DOHH2 (cell line): Measurements from ENCODE around the gene TDRD9.

Source experiments
- CTCF ChIP-seq: fragments of 200-600 bp; sonication (generic); IDR thresholded peaks from one replicate; pipeline ENCODE4 v1.5.1; 2014; ENCODE audit warnings: antibody characterized with exemption, mild to moderate bottlenecking, low read depth, low read length; ENCODE audit not compliant: poor library complexity, severe bottlenecking
- EZH2phosphoT487 ChIP-seq: fragments of 200-600 bp; sonication (generic); IDR thresholded peaks from 2 replicates; pipeline ENCODE4 v1.6.1; 2017; ENCODE audit warnings: borderline replicate concordance, mild to moderate bottlenecking, antibody characterized with exemption, low read length, moderate library complexity, mixed read lengths

DNA sequence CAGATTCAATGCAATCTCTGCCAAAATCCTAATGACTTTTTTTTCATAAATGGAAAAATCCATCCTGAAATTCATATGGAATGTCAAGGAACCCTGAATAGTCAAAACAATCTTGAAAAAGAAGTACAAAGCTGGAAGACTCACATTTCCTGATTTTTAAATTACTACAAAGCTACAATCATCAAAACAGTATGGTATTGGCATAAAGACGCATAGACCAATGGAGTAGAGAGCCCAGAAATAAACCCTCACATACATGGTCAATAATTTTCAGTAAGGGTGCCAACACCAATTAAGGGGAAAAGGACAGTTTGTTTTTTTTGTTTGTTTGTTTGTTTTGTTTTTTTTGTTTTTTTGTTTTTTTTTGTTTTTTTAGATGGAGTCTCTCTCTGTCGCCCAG is 18.7 kb downstream of the TDRD9 start:
- TF ChIP-seq CTCF (no peak), EZH2phosphoT487 (no peak)
